Activated CD8-positive, alpha-beta memory T cell treated with anti-CD3 and anti-CD28 coated beads for 1 hour (primary cell): ENCODE data around the gene ABCA9.

ENCODE experiments used
- DNase-seq, 2 donors: peaks; one replicate each; pipeline ENCODE4 v3.0.0-alpha.2; 2020; ENCODE audit warnings: low read depth in 1 of 2; ENCODE audit errors: extremely low read depth in 1 of 2

The ABCA9 gene

GRCh38 chr17:69069226-69069750 lies 8.6 kb upstream of the ABCA9 start:
- DNase-seq, result no peak

DNA sequence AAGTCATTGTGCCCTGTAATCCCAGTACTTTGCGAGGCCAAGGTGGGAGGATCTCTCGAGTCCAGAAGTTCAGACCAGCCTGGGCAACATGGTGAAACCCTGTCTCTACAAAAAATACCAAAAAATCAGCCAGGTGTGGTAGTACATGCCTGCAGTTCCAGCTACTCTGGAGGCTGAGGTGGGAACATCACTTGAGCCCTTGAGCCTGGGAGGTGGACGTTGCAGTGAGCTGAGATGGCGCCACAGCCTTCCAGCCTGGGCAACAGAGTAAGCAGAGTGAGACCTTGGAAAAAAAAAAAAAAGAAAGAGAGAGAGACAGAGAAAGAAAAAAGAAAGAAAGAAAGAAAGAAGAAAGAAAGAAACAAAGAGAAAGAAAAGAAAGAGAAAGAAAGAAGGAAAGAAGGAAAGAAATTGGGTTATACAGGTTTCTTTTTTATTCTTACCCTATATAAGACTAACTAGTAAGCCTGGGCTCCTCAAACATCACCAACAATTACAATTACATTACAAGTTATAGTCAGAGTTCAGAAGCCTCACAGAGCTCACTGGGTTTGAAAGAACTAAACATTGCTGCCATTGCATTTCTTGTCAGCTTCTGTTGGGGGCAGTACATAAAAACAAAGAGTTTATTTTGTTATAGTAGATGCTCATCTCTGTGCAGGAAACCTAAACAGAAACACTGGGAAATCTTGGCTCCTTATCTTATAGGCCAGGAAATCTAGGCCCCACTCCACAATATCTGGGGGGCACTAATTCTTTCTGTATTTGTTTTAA lies 6.7 kb upstream of the ABCA9 start:
- no peak for DNase-seq

- DNase-seq, result no peak
Observed at GRCh38 chr17:69066482-69066881, 5.8 kb upstream of the ABCA9 start.

DNA sequence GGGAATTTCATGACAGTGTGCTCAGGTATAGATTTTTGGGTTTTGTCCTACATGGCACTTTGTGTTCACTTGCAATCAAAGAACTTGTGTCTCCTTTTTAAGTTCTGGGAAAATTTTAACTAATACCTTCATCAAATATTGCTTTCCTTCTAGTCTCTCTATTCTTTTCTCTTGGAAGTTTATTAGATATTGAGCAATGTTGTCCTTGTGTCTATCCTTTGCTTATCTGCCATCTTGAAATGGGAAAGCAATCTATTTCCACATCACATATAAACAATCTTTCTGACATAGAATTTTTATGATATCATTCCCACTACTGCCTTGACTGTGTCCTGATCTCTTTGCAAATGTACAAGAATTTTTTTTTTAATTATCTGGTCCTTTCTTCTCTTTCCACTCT lies 4.4 kb upstream of the ABCA9 start:
- DNase-seq, result no peak

DNA sequence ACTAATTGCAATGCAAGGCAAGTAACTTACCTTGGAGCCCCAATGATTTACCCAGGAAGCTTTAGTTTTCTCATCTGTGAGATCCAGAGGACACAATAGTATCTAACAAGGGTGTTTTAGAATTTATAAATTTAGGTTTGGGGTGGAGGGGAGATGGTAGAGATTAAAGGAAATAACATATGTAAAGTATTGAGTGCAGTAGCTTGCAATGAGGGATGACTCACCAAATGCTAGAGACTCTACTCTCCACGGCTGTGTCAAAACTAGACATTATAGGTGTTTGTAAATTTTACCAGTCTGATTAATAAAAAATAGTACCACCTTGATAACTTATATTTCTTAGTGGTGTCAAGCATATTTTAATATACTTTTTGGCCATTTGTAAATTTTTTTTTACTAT lies 3.7 kb upstream of the ABCA9 start:
- DNase-seq, result no peak

- DNase-seq, result no peak
Observed at GRCh38 chr17:69064001-69064400, 3.3 kb upstream of the ABCA9 start.

GRCh38 chr17:69062860-69063581 lies 2.3 kb upstream of the ABCA9 start:
- no peak for DNase-seq

DNA sequence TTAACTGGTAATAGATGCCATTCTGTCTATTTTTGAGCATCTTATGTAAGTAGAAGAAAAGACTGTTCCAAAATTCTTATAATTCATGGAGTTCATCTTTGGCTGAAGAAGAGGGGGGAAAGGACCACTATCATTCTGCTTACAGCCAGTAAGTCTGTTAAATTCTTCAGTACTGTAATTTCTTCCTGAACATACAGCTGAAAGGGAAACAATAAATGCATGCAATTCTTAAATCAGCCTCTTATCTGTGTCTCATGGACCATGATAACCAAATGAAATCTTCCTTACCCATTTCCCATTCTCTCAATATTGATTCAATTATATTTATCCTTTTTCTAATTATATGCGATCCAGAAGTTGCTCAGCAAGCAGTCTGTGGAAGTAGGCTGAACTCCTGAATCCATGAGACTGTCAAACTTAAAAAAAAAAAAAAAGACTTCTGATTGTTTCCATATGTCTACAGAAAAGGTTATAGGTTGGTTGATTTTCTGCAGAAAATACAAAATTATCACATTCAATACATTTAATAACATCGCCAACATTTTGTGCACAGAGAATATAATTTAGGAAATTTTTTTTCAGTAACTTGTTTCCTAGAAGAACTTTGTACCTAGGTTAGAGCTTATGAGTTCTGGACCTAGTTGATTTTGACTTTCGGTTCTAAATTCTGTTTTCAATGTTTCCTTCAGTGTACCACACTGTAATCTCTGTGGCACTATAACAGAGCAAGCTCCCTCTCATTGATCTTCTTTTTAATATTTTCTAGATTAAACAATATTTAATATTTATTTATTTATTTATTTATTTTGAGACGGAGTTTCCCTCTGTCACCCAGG lies 1.2 kb upstream of the ABCA9 start:
- no peak for DNase-seq

- no peak for DNase-seq
Observed at GRCh38 chr17:69059458-69060175, 1.1 kb downstream of the ABCA9 start.

DNA sequence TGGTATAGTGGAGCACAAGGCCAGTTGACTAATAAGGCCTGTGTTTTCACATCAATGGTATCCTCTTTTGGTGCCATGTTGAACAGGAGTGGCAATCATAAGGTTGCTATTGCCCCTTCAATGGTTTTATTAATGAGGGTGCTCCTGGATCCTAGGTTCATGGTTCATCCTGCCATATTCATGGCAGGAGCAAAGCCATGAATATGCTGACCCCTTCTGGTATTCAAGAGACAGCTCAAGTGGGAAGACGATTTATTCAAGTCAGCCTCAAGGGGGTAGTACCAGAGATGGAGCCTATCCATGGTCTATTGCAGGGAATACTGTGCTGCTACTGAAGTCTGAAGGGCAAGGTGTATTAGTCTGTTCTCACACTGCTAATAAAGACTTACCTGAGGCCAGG lies 2.6 kb downstream of the ABCA9 start:
- no peak for DNase-seq

GRCh38 chr17:69057280-69057679 lies 3.4 kb downstream of the ABCA9 start:
- no peak for DNase-seq

- no peak for DNase-seq
Observed at GRCh38 chr17:69056179-69056823, 4.4 kb downstream of the ABCA9 start.

- DNase-seq, result no peak
Observed at GRCh38 chr17:69055334-69055733, 5.4 kb downstream of the ABCA9 start.

GRCh38 chr17:69050999-69051775 lies 9.5 kb downstream of the ABCA9 start:
- no peak for DNase-seq

- DNase-seq, result no peak
Observed at GRCh38 chr17:69048634-69049033, 12.1 kb downstream of the ABCA9 start.

DNA sequence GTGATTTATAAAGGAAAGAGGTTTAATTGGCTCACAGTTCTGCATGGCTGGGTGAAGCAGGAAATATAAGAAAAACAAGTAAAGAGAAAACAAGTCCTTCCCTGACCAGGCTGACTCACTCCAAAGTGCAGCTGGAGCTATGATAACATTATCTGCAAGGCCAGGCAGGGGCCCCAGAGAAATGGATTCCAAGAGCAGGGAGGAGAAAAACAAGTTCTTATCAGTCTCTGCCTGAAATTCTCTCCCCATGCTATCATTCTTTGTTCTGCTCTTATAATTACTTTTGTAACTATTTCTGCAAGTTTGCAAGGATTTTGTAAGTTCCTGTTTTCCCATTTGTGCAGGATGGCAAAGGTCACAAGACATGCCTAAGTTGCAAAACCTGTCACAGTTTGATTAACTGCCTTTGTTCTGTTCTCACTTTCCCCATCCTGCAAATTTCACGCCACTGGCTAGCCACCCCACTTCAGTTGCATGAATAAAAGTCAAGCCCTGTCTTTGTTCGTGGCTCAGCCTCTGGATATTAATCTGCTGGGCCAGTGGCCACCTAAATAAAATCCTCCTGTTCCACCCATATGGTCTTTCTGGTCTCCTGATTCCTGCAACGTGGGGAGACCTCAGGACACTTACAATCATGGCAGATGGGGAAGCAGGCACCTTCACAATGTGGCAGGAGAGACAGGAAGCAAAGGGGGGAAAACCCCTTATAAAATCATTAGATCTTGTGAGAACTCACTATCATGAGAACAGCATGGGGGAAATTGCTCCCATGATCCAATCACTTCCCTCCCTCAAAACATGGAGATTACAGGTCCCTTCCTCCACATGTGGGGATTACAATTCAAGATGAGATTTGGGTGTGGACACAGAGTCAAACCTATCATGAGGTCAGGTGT lies 13.1 kb downstream of the ABCA9 start:
- no peak for DNase-seq

- no peak for DNase-seq
Observed at GRCh38 chr17:69046121-69046807, 14.5 kb downstream of the ABCA9 start.

- DNase-seq, result no peak
Observed at GRCh38 chr17:69045646-69046045, 15.1 kb downstream of the ABCA9 start.
